Nephron (organoid): ENCODE data around the gene TBCD.

ENCODE experiments used
- H3K27ac Mint-ChIP-seq, 3 experiments: 2 replicates each; pipeline ENCODE4 v1.8.0; 2020; ENCODE audit warnings: mixed read lengths in 3 of 3, mild to moderate bottlenecking in 2 of 3, moderate library complexity in 1 of 3
- H3K27me3 Mint-ChIP-seq: 2 replicates; pipeline ENCODE4 v1.8.0; 2021; ENCODE audit warnings: low read depth, mild to moderate bottlenecking, moderate library complexity, mixed read lengths
- H3K36me3 Mint-ChIP-seq: 2 replicates; pipeline ENCODE4 v1.8.0; 2020; ENCODE audit warnings: low read depth, mixed read lengths
- H3K4me1 Mint-ChIP-seq: 2 replicates; pipeline ENCODE4 v1.8.0; 2020; ENCODE audit warnings: mixed read lengths
- H3K4me3 Mint-ChIP-seq, 3 experiments: 2 replicates each; pipeline ENCODE4 v1.8.0; 2020; ENCODE audit warnings: mild to moderate bottlenecking in 3 of 3, mixed read lengths in 3 of 3, moderate library complexity in 2 of 3
- H3K9me3 Mint-ChIP-seq: 2 replicates; pipeline ENCODE4 v1.8.0; 2020; ENCODE audit warnings: mixed read lengths
- CTCF ChIP-seq, 3 experiments: fragments of 200-600 bp; sonication (generic); IDR thresholded peaks; one replicate each; pipeline ENCODE4 v1.5.0; 2021; ENCODE audit warnings: antibody characterized with exemption in 3 of 3; ENCODE audit not compliant: unreplicated experiment in 3 of 3

TBCD gene

GRCh38 chr17:82942166-82943130, 190.6 kb downstream of the TBCD start:
- Mint-ChIP-seq H3K27me3 (no peaks in the 10 kb centered on the region), H3K4me3 (no peak overlapping the region), H3K9me3 (peaks cover 38% of the 10 kb centered on the region), H3K27ac (peak overlapping the region in 1 of 3 experiments; percentile 20), H3K4me1 (no peaks in the 10 kb centered on the region), H3K36me3 (peaks cover 77% of the 10 kb centered on the region)
- no peak for TF ChIP-seq CTCF (IDR thresholded peaks at IDR 0.05; ENCODE audit: unreplicated experiment in 3 of 3)

- no peak for TF ChIP-seq CTCF (IDR thresholded peaks at IDR 0.05; ENCODE audit: unreplicated experiment in 3 of 3)
- H3K4me3 Mint-ChIP-seq = no peak overlapping the region
- peaks cover 82% of the 10 kb centered on the region for H3K36me3 Mint-ChIP-seq
- peaks cover 45% of the 10 kb centered on the region for H3K9me3 Mint-ChIP-seq
- no peak overlapping the region for H3K27ac Mint-ChIP-seq
- H3K27me3 Mint-ChIP-seq = no peaks in the 10 kb centered on the region
- no peaks in the 10 kb centered on the region for H3K4me1 Mint-ChIP-seq
Observed at GRCh38 chr17:82943339-82943738, 191.5 kb downstream of the TBCD start.

- Mint-ChIP-seq H3K4me3 (no peak overlapping the region), H3K36me3 (peaks cover 83% of the 10 kb centered on the region), H3K27ac (no peak overlapping the region), H3K9me3 (peaks cover 49% of the 10 kb centered on the region), H3K4me1 (no peaks in the 10 kb centered on the region), H3K27me3 (no peaks in the 10 kb centered on the region)
- no peak for TF ChIP-seq CTCF (IDR thresholded peaks at IDR 0.05; ENCODE audit: unreplicated experiment in 3 of 3)
Observed at GRCh38 chr17:82943751-82944150, 191.9 kb downstream of the TBCD start.

GRCh38 chr17:82944990-82945389, 193.1 kb downstream of the TBCD start:
- H3K4me1 Mint-ChIP-seq = no peaks in the 10 kb centered on the region
- no peaks in the 10 kb centered on the region for H3K27me3 Mint-ChIP-seq
- H3K27ac Mint-ChIP-seq = no peak overlapping the region
- no peak for TF ChIP-seq CTCF (IDR thresholded peaks at IDR 0.05; ENCODE audit: unreplicated experiment in 3 of 3)
- no peak overlapping the region for H3K4me3 Mint-ChIP-seq
- peaks cover 61% of the 10 kb centered on the region for H3K9me3 Mint-ChIP-seq
- H3K36me3 Mint-ChIP-seq = peaks cover 87% of the 10 kb centered on the region

GRCh38 chr17:82946081-82946480, 194.2 kb downstream of the TBCD start:
- peaks cover 70% of the 10 kb centered on the region for H3K9me3 Mint-ChIP-seq
- no peak for TF ChIP-seq CTCF (IDR thresholded peaks at IDR 0.05; ENCODE audit: unreplicated experiment in 3 of 3)
- no peaks in the 10 kb centered on the region for H3K27me3 Mint-ChIP-seq
- H3K27ac Mint-ChIP-seq = no peak overlapping the region
- no peak overlapping the region for H3K4me3 Mint-ChIP-seq
- H3K36me3 Mint-ChIP-seq = peaks cover 91% of the 10 kb centered on the region
- no peaks in the 10 kb centered on the region for H3K4me1 Mint-ChIP-seq
